Measurements from ENCODE around the gene TAS1R2.

TAS1R2 gene

GRCh38 chr1:18859560-18859959 lies at the start of gene TAS1R2:
Gene TAS1R2, minus strand, starts transcription at chr1:18859660. Its CDS starts 0 bp downstream, at chr1:18859660.
- H3K27me3 ChIP-seq (replicated peaks; ENCODE audit: control insufficient read depth, insufficient read depth, low read length) = no peaks in the 10 kb centered on the region; the same call in 1 of the 2 replicates
- H3K36me3 ChIP-seq (ENCODE audit: control insufficient read depth, insufficient read depth, low read length) = no peaks in the 10 kb centered on the region
- H3K4me3 ChIP-seq (replicated peaks; ENCODE audit: low read depth, low read length) = no peak within 1 kb of the TSS
- no peak for DNase-seq (ENCODE audit: extremely low read depth, insufficient read length)
- TF ChIP-seq, protein P1, sequence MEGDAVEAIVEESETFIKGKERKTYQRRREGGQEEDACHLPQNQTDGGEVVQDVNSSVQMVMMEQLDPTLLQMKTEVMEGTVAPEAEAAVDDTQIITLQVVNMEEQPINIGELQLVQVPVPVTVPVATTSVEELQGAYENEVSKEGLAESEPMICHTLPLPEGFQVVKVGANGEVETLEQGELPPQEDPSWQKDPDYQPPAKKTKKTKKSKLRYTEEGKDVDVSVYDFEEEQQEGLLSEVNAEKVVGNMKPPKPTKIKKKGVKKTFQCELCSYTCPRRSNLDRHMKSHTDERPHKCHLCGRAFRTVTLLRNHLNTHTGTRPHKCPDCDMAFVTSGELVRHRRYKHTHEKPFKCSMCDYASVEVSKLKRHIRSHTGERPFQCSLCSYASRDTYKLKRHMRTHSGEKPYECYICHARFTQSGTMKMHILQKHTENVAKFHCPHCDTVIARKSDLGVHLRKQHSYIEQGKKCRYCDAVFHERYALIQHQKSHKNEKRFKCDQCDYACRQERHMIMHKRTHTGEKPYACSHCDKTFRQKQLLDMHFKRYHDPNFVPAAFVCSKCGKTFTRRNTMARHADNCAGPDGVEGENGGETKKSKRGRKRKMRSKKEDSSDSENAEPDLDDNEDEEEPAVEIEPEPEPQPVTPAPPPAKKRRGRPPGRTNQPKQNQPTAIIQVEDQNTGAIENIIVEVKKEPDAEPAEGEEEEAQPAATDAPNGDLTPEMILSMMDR (IDR thresholded peaks at IDR 0.05; ENCODE audit: insufficient read depth, low read length, poor library complexity, severe bottlenecking) = no peak

DNA sequence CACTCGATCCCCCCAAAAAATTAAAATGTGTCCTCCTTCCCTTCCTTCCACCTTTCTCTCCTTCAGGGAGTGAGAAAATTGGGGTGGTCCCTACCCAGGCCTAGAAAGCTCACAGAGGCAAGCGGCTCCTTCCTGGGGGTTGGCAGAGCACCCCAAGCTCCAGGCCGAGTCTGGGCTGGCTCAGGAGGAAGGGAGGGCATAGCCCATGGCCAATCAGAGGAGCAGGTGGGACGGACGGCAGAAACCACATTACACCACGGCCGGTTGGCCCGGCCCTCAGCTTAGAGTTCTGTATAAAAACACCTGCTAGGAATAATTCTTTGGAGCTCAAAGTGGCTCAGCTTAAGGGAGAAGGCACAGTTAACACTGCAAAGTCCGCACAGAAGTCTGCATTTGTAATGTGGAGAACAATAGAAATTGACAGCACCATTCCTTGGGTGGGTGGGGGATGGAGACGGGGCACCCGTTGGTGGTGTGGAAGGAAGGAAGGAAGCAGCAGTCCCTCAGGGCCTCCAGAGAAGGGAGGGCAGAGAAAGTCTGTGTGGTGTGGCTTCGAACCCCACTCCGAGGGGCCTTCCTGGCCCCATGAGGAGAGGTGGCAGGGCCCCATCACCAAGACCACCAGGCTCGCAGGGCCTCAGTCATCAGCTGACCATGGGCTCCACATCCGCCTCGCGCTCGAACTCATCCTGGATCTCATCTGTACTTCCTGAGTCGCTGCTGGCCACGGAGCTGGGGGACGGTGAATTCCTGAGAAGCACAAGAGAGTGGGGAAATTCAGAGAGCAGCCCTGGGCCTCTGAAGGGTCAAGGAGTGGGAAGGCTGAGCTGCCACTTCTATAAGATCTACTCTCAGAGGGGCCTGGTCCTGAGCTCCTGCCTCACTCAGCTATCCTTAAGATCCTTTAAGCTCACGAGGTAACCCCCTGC lies 48.7 kb upstream of the TAS1R2 start:
- H3K4me3 ChIP-seq (replicated peaks; ENCODE audit: low read depth, low read length) = no peak overlapping the region
- no peak for DNase-seq (ENCODE audit: extremely low read depth, insufficient read length)
- H3K27me3 ChIP-seq (replicated peaks; ENCODE audit: control insufficient read depth, insufficient read depth, low read length) = no peaks in the 10 kb centered on the region
- H3K36me3 ChIP-seq (ENCODE audit: control insufficient read depth, insufficient read depth, low read length) = peaks cover 9% of the 10 kb centered on the region
- TF ChIP-seq, protein P1 (IDR thresholded peaks at IDR 0.05; ENCODE audit: insufficient read depth, low read length, poor library complexity, severe bottlenecking) = no peak

DNA sequence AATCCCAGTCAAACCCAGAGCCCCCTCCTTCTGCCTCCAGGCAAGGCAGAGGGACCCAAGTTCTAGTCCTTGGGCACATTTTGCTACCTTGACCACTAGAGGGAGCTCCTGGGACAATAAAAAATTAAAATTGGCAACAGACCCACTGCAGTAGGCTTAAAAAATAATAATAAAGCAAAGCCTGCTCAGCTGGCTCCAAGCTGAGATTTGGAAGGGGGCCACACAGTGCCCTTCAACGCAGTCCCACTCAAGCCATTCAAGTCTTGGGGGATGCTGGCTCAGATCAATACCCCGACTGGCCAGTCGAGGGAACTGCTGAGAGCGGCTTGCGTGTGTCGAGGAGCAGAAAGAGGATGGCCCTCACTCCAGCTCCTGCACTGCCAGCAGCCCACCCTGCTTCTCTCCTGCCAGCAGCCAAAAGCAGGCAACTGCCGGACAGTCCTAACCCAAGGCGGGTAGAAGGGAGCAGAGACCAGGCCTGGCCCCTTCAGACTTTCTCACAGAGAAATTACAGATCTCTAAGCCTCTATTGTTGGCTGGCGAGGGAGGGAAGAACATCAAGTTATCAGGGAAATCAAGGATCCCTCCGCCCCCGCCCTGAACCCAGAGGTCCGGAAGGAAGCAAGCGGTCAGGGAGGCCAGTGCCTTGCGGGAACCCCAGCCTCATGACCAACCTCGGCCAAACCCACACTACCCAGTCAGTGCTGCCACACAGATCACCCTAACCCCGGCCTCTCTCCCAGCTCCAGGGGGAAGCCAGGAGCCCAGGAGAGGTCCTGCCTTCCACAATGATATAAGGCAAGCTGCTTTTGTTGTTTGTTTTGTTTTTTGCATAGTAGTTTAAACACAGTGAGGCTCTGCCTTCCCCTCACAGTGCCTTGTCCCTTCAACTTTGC lies 47.8 kb upstream of the TAS1R2 start:
- TF ChIP-seq, protein P1 (IDR thresholded peaks at IDR 0.05; ENCODE audit: insufficient read depth, low read length, poor library complexity, severe bottlenecking) = peak; percentile 82
- peak; percentile 29 for DNase-seq (ENCODE audit: extremely low read depth, insufficient read length)
- no peaks in the 10 kb centered on the region for H3K27me3 ChIP-seq (replicated peaks; ENCODE audit: control insufficient read depth, insufficient read depth, low read length)
- peaks cover 9% of the 10 kb centered on the region for H3K36me3 ChIP-seq (ENCODE audit: control insufficient read depth, insufficient read depth, low read length)
- no peak overlapping the region for H3K4me3 ChIP-seq (replicated peaks; ENCODE audit: low read depth, low read length)

- DNase-seq (ENCODE audit: extremely low read depth, insufficient read length) = no peak
- peak overlapping the region; percentile 59 for H3K4me3 ChIP-seq (replicated peaks; ENCODE audit: low read depth, low read length)
- TF ChIP-seq, protein P1 (IDR thresholded peaks at IDR 0.05; ENCODE audit: insufficient read depth, low read length, poor library complexity, severe bottlenecking) = no peak
These were observed 43.9 kb upstream of the TAS1R2 start for GRCh38 chr1:18903291-18903756.

GRCh38 chr1:18902523-18903290 lies 43.2 kb upstream of the TAS1R2 start, which contains the start of gene ALDH4A1:
Gene ALDH4A1, minus strand, starts transcription at chr1:18902555. Its CDS starts 32 bp downstream, at chr1:18902523.
- peak within 1 kb of the TSS; percentile 89 for H3K4me3 ChIP-seq (replicated peaks; ENCODE audit: low read depth, low read length)
- H3K27me3 ChIP-seq (replicated peaks; ENCODE audit: control insufficient read depth, insufficient read depth, low read length) = no peaks in the 10 kb centered on the region
- TF ChIP-seq, protein P1 (IDR thresholded peaks at IDR 0.05; ENCODE audit: insufficient read depth, low read length, poor library complexity, severe bottlenecking) = no peak
- DNase-seq (ENCODE audit: extremely low read depth, insufficient read length) = peak; percentile 89
- H3K36me3 ChIP-seq (ENCODE audit: control insufficient read depth, insufficient read depth, low read length) = no peaks in the 10 kb centered on the region; the same call in 1 of the 2 replicates

More at GRCh38 chr1:18903291-18903756, 43.9 kb upstream of the TAS1R2 start:
- H3K36me3 ChIP-seq (ENCODE audit: control insufficient read depth, insufficient read depth, low read length) = no peaks in the 10 kb centered on the region; the same call in 1 of the 2 replicates
- no peaks in the 10 kb centered on the region for H3K27me3 ChIP-seq (replicated peaks; ENCODE audit: control insufficient read depth, insufficient read depth, low read length)

Measured in GM06990 (cell line).